OCI-M2 (cell line): ENCODE results near the gene SLC41A2.
"Not testable (repeated sequence)": the region's sequence is repeated elsewhere in the genome, so short reads cannot be mapped to it uniquely, and the experiment has no call there.

Experiments
- DNase-seq: peaks from one replicate; lab custom pipeline; 2025; ENCODE audit not compliant: unreplicated experiment; lab: John Stamatoyannopoulos, UW

SLC41A2 gene

DNA sequence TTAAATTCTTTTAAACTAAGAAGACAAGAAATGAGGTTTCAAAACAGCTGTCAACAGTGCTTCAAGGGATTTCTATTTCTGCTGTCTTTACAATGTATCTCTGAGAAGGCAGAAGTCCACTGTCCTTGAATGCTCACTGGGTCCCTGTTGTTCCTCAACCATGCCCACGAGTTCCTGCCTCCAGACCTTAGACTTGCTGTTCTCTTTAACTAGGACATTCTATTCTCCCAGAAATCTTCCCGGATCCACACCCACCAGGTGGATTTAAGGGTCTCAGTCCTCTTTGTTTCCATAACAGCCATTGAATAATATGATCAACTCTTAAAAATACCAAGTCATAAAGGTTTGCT is 6.7 kb upstream of the SLC41A2 start:
- DNase-seq: no peak

DNA sequence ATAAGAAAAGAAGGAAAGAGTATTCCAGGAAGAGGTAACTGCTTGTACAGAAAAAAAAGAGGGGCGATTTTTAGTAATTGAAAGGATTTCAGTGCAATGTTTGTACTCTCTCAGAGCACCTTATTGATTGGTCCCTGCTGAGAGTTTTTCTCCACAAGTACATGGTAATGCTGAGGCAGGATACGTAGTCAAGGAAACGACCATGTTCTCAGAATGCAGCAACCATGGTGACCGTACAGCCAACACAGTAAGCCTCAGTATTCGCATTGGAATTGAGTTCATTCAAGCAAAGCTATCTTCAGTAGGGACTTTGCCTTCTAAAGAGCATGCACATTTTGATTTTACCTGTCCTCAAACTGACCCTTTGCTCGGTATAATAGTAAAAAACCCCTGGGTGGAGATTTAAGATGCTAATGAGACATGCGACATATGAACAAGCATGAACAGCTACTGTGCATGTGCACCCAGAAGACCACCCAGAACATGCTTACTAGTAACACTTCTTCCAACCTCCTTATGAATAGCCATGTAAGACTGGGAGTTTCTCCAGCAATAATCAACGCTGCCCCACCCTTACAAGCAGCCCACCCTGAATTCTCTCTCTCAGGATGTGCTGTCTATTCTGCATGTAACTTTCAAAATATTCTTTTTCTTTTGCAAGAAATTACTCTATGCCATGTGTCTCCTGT is 6.2 kb upstream of the SLC41A2 start:
- DNase-seq: no peak

DNA sequence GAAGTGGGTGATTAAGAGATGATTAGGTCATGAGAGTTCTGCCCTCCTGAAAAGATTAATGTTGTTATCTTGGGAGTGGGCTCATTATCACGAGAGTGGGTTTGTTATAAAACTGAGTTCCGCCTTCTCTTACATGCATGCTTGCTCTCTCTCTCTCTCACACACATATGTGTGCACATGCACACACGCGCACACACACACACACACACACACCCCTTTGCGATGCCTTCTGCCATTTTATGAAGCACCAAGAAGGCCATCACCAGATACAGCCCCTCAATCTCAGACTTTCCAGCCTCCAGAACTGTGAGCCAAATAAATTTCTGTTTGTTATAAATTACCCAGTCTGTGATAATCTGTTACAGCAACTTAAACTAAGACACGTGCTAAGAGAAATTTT is 5.7 kb upstream of the SLC41A2 start:
- DNase-seq: no peak

DNA sequence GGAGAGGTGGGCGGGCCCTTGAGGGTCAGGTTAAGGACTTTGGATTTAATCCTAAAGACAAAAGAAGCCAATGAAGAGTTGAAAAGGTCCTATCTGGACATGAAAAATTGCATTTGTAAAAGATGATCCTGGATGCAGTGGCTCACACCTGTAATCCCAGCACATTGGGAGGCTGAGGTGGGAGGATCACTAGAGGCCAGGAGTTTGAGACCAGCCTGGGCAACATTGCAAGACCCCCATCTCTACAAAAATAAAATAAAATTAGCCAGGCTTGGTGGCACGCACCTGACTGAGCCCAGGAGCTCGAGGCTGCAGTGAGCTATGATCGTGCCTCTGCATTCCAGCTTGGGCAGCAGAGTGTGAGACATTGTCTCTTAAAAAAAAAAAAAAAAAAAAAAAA is 2.4 kb upstream of the SLC41A2 start:
- no peak for DNase-seq

DNA sequence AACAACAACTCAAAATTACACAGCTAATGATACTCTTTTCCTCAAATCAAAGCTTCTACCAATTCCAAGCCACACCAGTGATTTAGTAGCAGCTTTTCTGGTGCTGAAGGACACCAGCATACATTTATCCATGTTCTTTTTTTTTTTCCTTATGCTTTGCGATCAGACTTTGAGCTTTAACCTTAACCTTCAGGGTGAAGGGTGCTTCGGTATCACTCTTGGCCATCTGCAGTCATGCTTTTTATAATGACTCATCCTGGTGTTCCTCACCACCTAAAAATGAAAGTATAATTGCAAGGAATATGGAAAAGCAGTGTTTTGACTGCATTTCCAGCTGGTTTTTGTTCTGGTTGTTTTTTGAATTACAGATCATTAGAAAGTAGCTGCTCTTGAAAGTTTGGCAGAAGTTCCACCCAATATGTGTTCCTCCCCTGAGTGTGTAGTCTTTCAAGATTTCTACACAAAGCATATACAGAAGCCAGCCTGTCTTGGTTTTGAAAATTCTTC is 1.3 kb upstream of the SLC41A2 start:
- no peak for DNase-seq

DNA sequence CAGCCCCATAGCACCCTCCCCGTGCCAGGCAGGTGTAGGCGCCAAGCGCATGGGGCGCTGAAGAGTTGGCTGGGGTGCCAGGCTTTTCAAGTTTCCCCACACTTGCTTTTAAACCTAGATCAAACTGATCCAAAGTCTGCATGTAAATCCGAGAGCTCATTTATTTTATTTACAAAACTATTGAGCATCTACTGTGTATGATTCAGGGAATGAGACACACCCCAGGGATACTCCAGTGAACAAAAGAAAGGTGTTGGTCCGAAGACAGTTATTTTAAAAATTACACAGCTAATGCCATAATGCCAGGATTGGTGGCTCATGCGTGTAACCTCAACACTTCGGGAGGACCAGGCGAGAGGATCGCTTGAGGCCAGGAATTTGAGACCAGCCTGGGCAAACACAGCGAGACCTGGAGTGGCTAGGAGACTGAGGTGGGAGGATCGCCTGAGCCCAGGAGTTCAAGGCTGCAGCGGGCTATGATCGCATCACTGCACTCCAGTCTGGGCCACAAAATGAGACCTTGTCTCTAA is 780 bp upstream of the SLC41A2 start:
- no peak for DNase-seq

- no peak for DNase-seq
Measured at GRCh38 chr12:104957719-104958000, 430 bp downstream of the SLC41A2 start.

DNA sequence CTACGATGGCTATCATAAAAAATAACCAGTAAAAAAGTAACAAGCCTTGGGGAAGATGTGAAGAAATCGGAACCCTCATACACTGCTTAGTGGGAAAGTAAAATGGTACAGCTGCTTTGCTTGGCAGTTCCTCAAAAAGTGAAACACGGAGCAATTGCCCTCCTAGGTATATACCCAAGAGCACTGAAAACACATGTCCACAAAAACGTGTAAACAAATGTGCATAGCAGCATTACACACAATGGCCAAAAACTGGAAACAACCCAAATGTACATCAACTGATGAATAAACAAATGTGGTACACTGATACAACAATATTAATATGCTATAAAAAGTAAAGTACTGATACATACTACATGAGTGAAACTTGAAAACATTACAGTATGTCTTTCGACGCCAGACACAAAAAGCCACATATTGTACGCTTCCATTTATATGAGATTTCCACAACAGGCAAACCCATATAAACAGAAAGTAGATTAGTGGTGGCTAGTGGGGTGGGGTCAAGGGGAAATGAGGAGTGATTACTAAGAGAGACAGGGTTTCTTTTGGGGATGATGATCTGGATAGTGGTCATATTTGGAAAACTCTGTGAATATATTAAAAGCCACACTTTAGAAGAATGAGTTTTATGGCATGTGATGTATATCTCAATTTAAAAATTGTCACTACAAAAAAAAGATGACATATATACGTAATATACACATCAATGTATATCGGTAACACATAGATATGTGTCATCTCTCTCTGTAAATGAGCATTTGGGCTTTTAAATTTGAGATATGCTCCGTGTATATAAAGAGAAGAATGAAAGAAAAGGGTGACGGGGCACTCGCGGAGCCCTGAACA is 996 bp downstream of the SLC41A2 start:
- DNase-seq: no peak

DNA sequence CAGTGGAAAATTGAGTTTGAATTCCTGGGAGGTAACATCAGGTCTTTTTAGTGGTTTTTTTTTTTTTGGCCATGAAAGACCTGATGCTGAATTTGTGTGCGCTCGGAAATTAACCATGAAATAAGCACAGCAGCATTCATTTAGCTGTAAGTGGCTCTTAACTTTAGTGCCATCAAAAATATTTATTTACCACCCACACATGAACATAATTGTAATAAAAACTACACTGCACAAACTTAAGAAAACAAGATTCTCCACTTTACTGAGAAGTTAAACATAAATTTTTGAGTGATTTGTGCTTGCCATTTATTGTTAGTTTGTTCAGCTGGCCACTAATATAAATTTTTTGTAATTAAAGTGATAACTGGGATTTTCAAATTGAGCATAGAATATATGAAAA is 2.4 kb downstream of the SLC41A2 start:
- no peak for DNase-seq

GRCh38 chr12:104953323-104953722 is 4.8 kb downstream of the SLC41A2 start:
- DNase-seq: no peak

DNA sequence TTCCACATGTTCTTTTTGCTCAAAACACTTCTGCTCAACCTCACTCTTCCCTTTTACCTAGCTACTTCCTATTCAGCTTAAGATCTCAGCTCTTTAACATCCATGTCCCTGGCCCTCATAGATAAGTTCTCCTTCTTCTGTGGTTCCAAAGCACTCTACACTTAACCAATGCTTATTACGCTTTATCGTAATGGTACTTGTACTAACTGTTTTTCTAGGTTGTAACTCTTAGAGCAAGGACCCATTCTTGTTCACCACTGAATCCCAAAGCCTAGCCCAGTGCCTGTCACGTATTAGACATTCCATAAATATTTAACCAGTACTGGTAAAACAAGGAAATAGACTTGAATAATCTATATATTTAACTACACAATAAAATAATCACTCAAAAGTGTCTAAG is 5.3 kb downstream of the SLC41A2 start:
- no peak for DNase-seq

GRCh38 chr12:104951759-104952509 is 6.2 kb downstream of the SLC41A2 start:
- no peak for DNase-seq

- not testable (repeated sequence) for DNase-seq
Measured at GRCh38 chr12:104948716-104949115, 9.4 kb downstream of the SLC41A2 start.

DNA sequence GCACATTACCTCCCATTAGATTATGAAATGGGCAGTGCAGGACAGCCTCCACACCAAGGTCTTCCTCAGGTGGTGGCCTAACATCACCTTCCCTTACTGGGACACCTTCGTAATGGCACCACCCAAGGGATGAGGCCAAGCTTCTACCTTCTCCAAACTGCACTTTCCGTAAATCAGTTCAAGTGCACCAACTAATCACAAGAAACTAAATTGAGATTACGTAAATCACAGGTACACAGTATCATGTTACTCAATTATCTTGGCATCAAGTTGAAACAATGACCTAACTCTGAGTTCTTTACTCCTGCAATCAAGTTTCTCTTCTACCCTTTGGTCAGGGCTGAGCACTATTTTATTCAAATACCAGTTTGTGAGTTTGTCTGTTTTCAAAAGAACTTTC is 13.8 kb downstream of the SLC41A2 start:
- no peak for DNase-seq

- DNase-seq: not testable (repeated sequence)
Measured at GRCh38 chr12:104943401-104943800, 14.7 kb downstream of the SLC41A2 start.

- DNase-seq: no peak
Measured at GRCh38 chr12:104942075-104942474, 16.0 kb downstream of the SLC41A2 start.

DNA sequence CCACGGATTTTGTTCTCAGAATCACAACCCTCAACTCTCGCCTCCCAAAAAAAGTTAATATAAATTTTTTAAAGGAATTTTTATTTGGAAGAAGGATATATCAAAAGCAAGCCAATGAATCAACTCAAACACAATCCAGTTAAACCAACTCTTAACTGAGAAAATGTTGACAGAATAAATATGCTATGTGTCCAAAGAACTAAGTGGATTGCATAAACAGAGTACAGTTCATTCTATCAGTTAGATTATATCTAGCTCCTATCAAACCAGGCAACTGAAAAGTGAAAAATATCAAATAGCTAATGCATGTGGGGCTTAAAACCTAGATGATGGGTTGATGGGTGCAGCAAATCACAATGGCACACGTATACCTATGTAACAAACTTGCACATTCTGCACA is 16.6 kb downstream of the SLC41A2 start:
- no peak for DNase-seq

DNA sequence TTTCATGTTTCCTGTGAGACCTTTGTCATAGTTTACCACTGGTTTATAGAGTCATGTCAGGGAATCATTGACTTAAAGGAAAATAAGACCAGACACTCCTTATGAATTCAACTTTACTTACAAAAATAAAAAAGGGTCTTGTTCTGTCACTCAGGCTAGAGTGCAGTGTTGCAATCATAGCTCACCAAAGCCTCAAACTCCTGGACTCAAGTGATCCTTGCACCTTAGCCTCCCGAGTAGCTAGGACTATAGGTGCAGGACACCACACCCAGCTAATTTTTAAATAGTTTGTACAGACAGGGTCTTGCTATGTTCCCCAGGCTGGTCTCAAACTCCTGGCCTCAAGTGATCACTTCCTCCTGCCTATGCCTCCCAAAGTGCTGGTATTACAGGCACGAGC is 19.0 kb downstream of the SLC41A2 start:
- DNase-seq: no peak

GRCh38 chr12:104938371-104938770 is 19.7 kb downstream of the SLC41A2 start:
- no peak for DNase-seq

GRCh38 chr12:104935886-104936285 is 22.2 kb downstream of the SLC41A2 start:
- no peak for DNase-seq

GRCh38 chr12:104933778-104934177 is 24.3 kb downstream of the SLC41A2 start:
- no peak for DNase-seq

- DNase-seq: no peak
Measured at GRCh38 chr12:104933128-104933527, 25.0 kb downstream of the SLC41A2 start.
